Measurements from ENCODE around the gene PRRC2B.

- TF ChIP-seq POLR2A (IDR thresholded peaks at IDR 0.05) (no peak), CTCF (IDR thresholded peaks at IDR 0.05) (no peak), POLR2AphosphoS5 (IDR thresholded peaks at IDR 0.05) (no peak)
These were observed 149.3 kb downstream of the PRRC2B start for GRCh38 chr9:131543141-131543540.

All from prostate gland (tissue), 2 donors.